GM19463 (cell line): Measurements from ENCODE around the gene TMEM114.

Experiments
- ATAC-seq: cut with Tn5 transposase; IDR thresholded peaks from one replicate; pipeline ENCODE4 v1.9.1; 2021; ENCODE audit warnings: mild to moderate bottlenecking, moderate library complexity; ENCODE audit not compliant: unreplicated experiment

The TMEM114 gene

DNA sequence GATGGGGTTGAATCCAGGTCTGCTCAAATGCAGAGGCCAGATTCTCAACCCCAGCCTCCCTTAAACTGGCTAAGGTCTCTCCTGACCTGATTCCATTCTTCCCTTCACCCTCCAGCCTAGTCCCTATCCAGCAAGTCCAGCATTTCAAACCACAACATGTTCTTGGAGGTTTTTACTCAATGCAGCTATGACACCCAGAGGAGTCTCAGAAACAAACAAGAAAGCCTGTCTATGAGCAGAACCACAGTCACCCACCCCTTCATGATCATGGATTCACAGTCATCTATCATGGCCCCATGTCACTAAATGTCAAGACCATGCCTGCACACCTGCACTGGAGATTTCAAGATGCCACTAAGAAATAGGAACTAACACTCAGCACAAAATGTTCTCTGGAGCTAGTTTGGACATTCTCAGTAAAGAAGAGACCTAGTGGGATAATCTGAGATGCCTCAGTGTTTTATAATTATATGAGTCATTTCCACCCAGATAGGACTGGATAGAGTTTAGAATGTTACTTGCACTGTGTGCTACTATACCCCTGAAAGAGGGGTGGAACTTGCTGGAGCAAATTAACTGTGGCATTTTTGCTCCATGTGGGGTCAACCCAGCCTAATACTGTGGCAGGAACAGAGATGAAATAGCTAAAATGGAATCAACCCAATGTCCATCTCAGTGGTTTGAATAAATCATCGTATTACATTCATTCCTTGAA is 21.7 kb upstream of the TMEM114 start:
- no peak for ATAC-seq

- no peak for ATAC-seq
Observed at GRCh38 chr16:8611122-8611521, 20.8 kb upstream of the TMEM114 start.

DNA sequence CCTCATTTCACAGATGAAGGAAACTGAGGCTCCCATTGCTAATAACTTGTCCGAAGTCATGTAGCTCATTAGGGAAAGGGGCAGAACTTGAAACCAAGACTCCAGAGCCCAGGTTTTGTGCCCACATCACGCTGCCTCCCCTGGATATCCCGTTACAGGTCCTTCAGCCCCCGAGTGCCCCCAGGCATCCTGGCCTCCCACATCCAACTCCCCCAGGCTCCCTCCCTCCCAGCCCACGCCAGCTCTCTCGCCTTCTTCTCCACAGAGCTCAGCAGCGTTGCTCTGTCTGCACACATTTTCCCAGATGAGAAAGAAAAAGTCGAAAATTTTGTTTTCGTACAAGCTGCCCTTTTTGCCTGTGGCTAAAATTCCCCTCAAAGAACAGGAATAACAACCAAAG is 16.9 kb upstream of the TMEM114 start:
- no peak for ATAC-seq

DNA sequence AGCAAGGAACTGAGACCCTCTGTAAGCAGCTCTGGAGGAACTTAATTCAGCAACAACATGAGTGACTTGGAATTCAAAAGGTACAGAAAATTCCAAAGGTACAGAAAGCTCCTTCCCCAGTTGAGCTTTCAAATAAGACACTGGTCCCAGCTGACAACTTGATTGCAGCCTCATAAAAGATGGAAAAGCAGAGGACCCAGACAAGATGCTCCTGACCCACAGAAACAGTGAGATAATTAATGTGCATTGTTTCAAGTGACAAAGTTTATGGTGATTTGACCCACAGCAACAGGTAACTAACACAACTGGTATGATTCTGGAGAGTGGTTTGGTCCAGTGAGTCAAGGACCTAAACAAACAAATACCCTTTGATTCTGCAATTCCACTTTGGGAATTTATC is 15.2 kb upstream of the TMEM114 start:
- no peak for ATAC-seq

GRCh38 chr16:8600144-8600775 is 9.9 kb upstream of the TMEM114 start:
- no peak for ATAC-seq

GRCh38 chr16:8596581-8596980 is 6.3 kb upstream of the TMEM114 start:
- no peak for ATAC-seq

- ATAC-seq = no peak
Observed at GRCh38 chr16:8595783-8596182, 5.5 kb upstream of the TMEM114 start.

GRCh38 chr16:8594149-8594666 is 3.9 kb upstream of the TMEM114 start:
- ATAC-seq = no peak

- ATAC-seq = no peak
Observed at GRCh38 chr16:8591451-8591850, 1.1 kb upstream of the TMEM114 start.

DNA sequence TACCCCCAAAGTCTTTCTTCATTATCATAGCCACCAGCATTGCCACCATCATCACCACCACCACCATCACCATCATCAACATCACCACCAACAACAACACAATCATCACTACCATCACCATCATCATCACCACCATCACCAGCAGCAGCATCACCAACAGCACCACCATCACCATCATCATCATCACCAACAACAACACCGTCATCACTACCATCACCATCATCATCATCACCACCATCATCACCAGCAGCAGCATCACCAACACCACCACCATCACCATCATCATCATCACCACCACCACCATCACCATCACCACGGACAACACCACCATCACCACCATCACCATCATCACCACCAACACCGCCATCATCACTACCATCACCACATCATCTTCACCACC is 500 bp upstream of the TMEM114 start:
- ATAC-seq = no peak

- ATAC-seq = no peak
Observed at GRCh38 chr16:8589057-8589899, 1.0 kb downstream of the TMEM114 start.

- no peak for ATAC-seq
Observed at GRCh38 chr16:8588682-8589056, 1.6 kb downstream of the TMEM114 start.

- no peak for ATAC-seq
Observed at GRCh38 chr16:8587065-8587464, 3.2 kb downstream of the TMEM114 start.

DNA sequence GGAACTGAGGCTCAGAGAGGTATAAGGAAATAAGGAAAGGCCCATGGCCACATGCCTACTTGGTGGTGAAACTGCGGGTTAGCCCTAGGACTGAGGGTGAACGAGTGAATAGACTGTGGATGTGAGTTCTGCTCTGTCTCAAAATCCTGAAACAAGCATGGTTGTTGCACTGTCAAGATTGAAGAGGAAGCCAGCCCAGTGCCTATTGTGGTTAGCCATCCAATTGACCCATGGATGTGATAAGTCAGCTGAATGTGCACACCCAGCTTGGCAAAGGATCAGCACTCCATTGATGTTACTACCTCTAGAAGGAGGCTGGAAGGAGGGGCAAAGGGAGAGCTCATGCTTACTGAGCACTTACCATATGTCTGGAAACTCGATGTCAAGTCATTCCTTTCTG is 4.5 kb downstream of the TMEM114 start:
- ATAC-seq = no peak

GRCh38 chr16:8585041-8585440 is 5.3 kb downstream of the TMEM114 start:
- no peak for ATAC-seq

DNA sequence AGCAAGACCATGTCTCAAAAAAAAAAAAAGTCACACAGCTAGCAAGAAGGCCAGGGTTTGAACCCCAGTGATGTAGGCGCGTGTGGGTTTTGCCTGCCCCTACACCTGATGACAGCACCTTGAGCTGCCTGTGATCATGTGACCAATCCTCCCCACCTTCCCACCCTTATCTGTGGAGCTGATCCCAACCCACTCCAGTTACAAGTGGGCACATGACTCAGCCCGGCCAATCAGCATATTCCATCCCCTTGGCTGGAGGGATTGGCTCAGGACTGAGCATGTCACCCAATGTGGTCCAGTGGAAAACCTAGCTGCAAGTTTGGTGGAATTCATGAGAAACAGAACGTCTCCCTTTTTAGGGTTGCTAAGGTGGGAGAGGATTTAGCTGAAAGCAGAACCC is 6.6 kb downstream of the TMEM114 start:
- ATAC-seq = no peak

DNA sequence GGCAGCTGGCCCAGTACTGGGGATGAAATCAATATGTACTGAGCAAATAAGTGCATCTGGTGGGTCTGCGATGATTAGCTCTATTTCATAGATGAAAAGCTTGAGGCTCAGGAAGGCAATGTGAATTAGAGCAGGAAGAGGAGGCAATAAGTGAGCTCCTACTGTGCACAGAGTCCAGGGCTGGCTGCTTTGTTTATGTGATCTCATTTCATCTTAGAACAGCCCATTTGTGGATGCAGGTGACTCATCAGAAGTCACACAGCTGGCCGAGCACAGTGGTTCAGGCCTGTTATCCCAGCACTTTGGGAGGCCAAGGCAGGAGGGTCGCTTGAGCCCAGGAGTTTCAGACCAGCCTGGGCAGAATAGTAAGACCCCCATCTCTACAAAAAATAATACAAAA is 7.1 kb downstream of the TMEM114 start:
- no peak for ATAC-seq

DNA sequence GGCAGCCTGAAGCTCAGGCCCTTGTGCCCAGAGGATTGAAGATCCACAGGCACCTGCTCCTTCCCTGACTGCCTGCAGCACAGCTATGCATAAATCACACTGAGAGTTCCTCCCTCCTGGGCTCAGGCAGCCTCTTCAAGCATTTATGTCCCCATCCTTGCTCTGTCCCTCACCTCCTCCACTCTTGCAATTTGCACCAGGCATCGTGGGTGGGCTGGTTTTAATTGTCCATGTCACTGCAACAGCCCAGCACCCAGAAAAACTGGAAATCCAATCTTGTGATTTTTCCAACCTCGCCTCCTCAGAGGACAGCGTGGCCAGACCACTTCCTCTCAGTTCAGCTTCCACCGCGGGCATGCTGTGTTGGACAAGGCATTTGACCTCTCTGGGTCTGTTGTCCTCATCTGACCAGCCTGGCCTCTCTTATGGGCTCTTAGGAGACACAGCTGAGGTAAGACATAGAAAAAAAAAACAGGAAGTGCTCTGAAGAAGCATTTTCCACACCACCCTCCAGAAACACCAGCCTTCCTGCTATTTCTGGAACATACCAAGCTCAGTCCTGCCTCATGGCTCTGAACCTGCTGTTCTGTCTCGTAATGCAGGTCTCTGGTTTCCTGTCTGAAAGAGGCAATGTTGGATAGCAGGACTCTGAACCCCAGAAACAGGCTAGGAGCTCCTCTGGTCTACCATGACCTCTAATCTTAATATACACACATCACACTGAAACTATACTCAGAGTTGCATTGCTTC is 8.3 kb downstream of the TMEM114 start:
- ATAC-seq = no peak

- no peak for ATAC-seq
Observed at GRCh38 chr16:8579559-8579958, 10.8 kb downstream of the TMEM114 start.

DNA sequence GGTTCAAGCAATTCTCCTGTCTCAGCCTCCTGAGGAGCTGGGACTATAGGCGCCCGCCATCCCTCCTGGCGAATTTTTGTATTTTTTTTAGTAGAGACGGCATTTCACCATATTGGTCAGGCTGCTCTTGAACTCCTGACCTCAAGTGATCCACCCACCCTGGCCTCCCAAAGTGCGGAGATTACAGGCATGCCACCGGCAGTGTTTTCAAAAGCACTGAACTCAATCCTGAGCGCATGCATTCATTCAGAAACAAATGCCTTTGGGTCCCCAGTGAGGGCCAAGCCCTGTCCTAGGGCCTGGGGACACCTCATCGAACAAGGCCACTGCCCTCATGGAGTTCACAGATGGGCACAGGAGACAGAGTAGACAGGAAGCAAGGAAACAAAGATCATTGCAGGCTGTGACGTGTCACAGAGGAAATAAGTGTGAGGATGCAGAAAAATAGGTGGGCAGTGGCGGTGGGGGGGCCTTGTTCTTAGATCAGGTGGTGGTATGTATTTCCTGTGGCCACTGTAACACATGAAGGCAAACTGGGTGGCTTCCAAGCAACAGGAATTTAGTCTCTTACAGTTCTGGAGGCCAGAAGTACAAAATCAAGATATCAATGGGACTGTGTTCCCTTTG is 12.5 kb downstream of the TMEM114 start:
- no peak for ATAC-seq
